Caco-2 (cell line): Measurements from ENCODE around the gene AOPEP. TPM values are rescaled to one million over a fixed set of nuclear protein-coding genes. Genes with fewer than 3 reads are reported as not detected.

Experiments
- BruUV-seq: library from RNA; stranded (reverse); fragments of 400-500 nt; replicated peaks from 2 replicates; lab custom pipeline; 2021; lab: Mats Ljungman, UMichigan
- CTCF ChIA-PET: fragments of 300-600 bp; sonication (Branson Sonifier 250); formaldehyde crosslinking; loops from one replicate; lab custom pipeline; 2022; ENCODE audit warnings: antibody characterized with exemption; lab: Charles Lee
- POLR2A ChIA-PET: fragments of 300-600 bp; sonication (Branson Sonifier 250); formaldehyde crosslinking; loops from one replicate; lab custom pipeline; 2022; ENCODE audit warnings: antibody characterized with exemption; lab: Charles Lee
- DNase-seq, 2 experiments: peaks; one replicate each; pipeline versions ENCODE4 v3.0.0 to v3.0.0-alpha.2; 2020 to 2022
- H3K27me3 ChIP-seq: replicated peaks from 2 replicates; pipeline ENCODE4 v1.6.0; 2011; ENCODE audit warnings: low read length; ENCODE audit not compliant: control insufficient read depth, insufficient read depth
- H3K36me3 ChIP-seq: 2 replicates; pipeline ENCODE4 v1.5.1; 2011; ENCODE audit warnings: low read length; ENCODE audit not compliant: control insufficient read depth, insufficient read depth
- H3K4me1 ChIP-seq: fragments of 250-450 bp; sonication (Bioruptor Pico); 2 replicates; pipeline ENCODE4 v1.5.1; 2020; ENCODE audit warnings: mild to moderate bottlenecking
- H3K4me3 ChIP-seq: 2 replicates; pipeline ENCODE4 v1.5.1; 2011; ENCODE audit warnings: low read depth, mild to moderate bottlenecking, control low read depth, low read length
- H3K9me3 ChIP-seq: fragments of 250-450 bp; sonication (Bioruptor Pico); 2 replicates; pipeline ENCODE4 v1.5.1; 2020; ENCODE audit warnings: mild to moderate bottlenecking, moderate library complexity
- H3K27ac Mint-ChIP-seq: one replicate; pipeline ENCODE4 v1.8.0; 2022; ENCODE audit warnings: mixed read lengths; ENCODE audit not compliant: unreplicated experiment
- H3K27me3 Mint-ChIP-seq: one replicate; pipeline ENCODE4 v1.8.0; 2022; ENCODE audit warnings: mixed read lengths; ENCODE audit not compliant: insufficient read depth, unreplicated experiment
- H3K36me3 Mint-ChIP-seq: one replicate; pipeline ENCODE4 v1.8.0; 2022; ENCODE audit warnings: mild to moderate bottlenecking, mixed read lengths; ENCODE audit not compliant: insufficient read depth, unreplicated experiment
- H3K4me1 Mint-ChIP-seq: one replicate; pipeline ENCODE4 v1.8.0; 2022; ENCODE audit warnings: low read depth, mixed read lengths; ENCODE audit not compliant: unreplicated experiment
- H3K4me3 Mint-ChIP-seq: one replicate; pipeline ENCODE4 v1.8.0; 2022; ENCODE audit warnings: mild to moderate bottlenecking, moderate library complexity, mixed read lengths; ENCODE audit not compliant: unreplicated experiment
- H3K9me3 Mint-ChIP-seq: one replicate; pipeline ENCODE4 v1.8.0; 2022; ENCODE audit warnings: mixed read lengths; ENCODE audit not compliant: unreplicated experiment
- intact Hi-C: fragments of 100-400 bp; cut with micrococcal nuclease; formaldehyde crosslinking; loops from one replicate; pipeline ENCODE4 v1.10.0; 2022; ENCODE audit not compliant: unreplicated experiment
- total RNA-seq: library from RNA; stranded (reverse); gene quantifications from 2 replicates; pipeline ENCODE4 v1.2.3, GENCODE V29; 2022
- TF ChIP-seq, protein P1 (sequence below), 2 experiments: fragments of 200-600 bp in 1 of 2; IDR thresholded peaks; 1 replicate in 1 of 2; 2 replicates in 1 of 2; pipeline versions ENCODE4 v1.5.1 to v1.8.0; 2011 to 2022; ENCODE audit warnings: antibody characterized with exemption in 1 of 2, control low read depth in 1 of 2, inconsistent platforms in 1 of 2, low read depth in 1 of 2, low read length in 1 of 2, mild to moderate bottlenecking in 1 of 2, moderate library complexity in 1 of 2; ENCODE audit not compliant: insufficient read depth in 1 of 2, severe bottlenecking in 1 of 2, unreplicated experiment in 1 of 2

The AOPEP gene
- total RNA-seq, 1 experiment from 2014 or later, result 63.3 TPM

DNA sequence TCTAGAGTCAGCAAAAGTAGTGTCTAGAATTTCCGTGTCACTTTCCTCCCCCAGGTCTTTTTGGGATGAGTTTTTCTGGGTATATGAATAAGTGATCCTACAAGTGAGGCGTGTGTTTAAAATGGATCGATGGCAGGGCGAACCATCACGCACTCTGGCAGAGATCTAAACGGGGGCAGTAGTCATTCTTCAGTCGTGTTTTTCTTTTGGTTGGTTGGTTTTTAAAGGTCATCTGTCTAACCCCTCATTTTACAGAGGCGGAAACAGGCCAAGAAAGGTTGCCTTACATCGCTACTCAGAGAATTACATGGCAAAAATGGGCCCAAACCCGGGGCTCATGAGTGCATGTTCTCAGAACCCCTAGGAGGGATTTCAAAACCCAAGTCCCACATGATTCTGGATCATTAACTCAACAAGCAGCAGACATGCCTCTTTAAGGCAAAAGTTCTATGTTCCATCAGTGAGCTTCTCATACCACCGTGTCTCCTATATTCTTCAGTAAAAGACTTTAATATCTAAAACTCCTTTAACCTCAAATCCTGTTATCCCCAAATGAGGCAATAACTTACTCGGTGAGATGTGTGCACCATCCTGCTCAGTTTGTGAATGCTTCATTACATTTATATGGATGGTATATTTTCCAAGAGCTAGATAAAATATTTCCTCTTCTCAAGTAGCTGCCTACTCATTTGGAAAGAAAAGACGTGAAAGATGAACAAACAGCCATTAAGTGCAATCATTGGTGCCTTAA lies 145.8 kb downstream of the AOPEP start:
- Histone ChIP-seq H3K4me1 (peaks cover 60% of the 10 kb centered on the region), H3K27me3 (no peaks in the 10 kb centered on the region), H3K4me3 (no peak overlapping the region), H3K9me3 (no peaks in the 10 kb centered on the region), H3K36me3 (no peaks in the 10 kb centered on the region)
- Mint-ChIP-seq H3K4me1 (peaks cover 45% of the 10 kb centered on the region), H3K4me3 (no peak overlapping the region), H3K27me3 (no peaks in the 10 kb centered on the region), H3K36me3 (peaks cover 4% of the 10 kb centered on the region), H3K9me3 (no peaks in the 10 kb centered on the region), H3K27ac (peak overlapping the region; percentile 69)
- CTCF ChIA-PET, result no interaction called here
- TF ChIP-seq, protein P1, sequence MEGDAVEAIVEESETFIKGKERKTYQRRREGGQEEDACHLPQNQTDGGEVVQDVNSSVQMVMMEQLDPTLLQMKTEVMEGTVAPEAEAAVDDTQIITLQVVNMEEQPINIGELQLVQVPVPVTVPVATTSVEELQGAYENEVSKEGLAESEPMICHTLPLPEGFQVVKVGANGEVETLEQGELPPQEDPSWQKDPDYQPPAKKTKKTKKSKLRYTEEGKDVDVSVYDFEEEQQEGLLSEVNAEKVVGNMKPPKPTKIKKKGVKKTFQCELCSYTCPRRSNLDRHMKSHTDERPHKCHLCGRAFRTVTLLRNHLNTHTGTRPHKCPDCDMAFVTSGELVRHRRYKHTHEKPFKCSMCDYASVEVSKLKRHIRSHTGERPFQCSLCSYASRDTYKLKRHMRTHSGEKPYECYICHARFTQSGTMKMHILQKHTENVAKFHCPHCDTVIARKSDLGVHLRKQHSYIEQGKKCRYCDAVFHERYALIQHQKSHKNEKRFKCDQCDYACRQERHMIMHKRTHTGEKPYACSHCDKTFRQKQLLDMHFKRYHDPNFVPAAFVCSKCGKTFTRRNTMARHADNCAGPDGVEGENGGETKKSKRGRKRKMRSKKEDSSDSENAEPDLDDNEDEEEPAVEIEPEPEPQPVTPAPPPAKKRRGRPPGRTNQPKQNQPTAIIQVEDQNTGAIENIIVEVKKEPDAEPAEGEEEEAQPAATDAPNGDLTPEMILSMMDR (IDR thresholded peaks at IDR 0.05; ENCODE audit: insufficient read depth in 1 of 2, low read depth in 1 of 2, low read length in 1 of 2, severe bottlenecking in 1 of 2, unreplicated experiment in 1 of 2), result no peak
- DNase-seq, result no peak
- BruUV-seq, result no TSS peak
- intact Hi-C loops, result no loop called here
- POLR2A ChIA-PET, result no interaction called here

DNA sequence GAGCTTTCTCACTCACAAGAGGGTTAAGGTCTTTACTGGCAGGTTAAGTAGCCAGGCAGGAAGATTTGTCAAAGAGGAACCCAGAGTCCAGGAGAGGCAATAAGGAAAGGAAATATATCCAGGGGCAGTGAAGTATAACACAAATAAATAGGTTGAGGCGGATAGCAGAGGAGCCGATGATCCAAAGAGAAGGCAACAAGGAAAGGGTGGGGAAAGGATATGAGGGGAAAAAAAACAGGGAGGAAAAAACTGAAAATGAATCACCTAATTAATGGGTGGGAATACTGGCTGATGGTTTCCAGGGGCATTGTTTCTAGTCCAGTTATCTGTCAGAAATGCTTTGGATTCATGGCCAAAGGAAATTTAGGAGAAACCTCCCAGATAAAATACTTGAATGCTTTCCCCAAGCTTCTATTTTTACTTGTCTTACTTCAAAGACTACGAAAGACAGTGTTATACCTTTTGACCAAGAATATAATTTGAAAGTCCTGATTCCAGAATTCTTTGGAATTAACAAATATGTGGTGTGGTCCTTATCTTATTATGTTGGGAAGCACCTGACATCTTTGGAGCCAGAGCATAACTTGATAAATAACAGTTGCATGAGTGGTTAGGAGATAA lies 146.5 kb downstream of the AOPEP start:
- no TSS peak for BruUV-seq
- Histone ChIP-seq H3K36me3 (no peaks in the 10 kb centered on the region), H3K4me3 (no peak overlapping the region), H3K27me3 (no peaks in the 10 kb centered on the region), H3K4me1 (peaks cover 53% of the 10 kb centered on the region), H3K9me3 (no peaks in the 10 kb centered on the region)
- Mint-ChIP-seq H3K36me3 (no peaks in the 10 kb centered on the region), H3K9me3 (no peaks in the 10 kb centered on the region), H3K4me1 (peaks cover 37% of the 10 kb centered on the region), H3K4me3 (no peak overlapping the region), H3K27me3 (no peaks in the 10 kb centered on the region), H3K27ac (no peak overlapping the region)
- no peak for DNase-seq
- ChIA-PET CTCF (interaction anchor here (0.6 kb wide), 1 partner anchor 25 kb away, joined by 3 read pairs; no protein-coding TSS in a partner anchor), POLR2A (no interaction called here)
- intact Hi-C loops, result no loop called here
- TF ChIP-seq, protein P1 (IDR thresholded peaks at IDR 0.05; ENCODE audit: insufficient read depth in 1 of 2, low read depth in 1 of 2, low read length in 1 of 2, severe bottlenecking in 1 of 2, unreplicated experiment in 1 of 2), result no peak

DNA sequence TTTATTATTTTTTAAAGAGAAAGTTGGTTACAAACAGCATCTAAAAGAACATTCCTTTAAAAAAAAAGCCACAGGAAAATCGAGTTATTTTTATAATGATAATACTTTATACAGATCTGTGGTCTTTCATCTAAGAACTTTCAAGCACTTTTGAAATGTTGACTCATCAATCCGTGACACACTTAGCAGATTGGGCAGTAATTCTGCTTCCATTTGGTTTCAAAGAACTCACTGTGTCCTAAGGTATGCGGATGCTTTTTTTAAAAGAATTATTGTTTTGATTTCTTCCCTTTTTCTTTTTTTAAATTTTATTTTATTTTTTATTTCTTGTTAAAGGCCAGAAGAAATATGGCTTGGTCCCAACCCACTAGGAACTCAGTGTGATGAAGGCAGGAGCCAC lies 147.8 kb downstream of the AOPEP start:
- H3K4me1 ChIP-seq, result peaks cover 44% of the 10 kb centered on the region
- ChIA-PET CTCF (no interaction called here), POLR2A (no interaction called here)
- TF ChIP-seq, protein P1 (IDR thresholded peaks at IDR 0.05; ENCODE audit: insufficient read depth in 1 of 2, low read depth in 1 of 2, low read length in 1 of 2, severe bottlenecking in 1 of 2, unreplicated experiment in 1 of 2), result no peak
- intact Hi-C loops, result no loop called here
- no peaks in the 10 kb centered on the region for H3K9me3 ChIP-seq
- peaks cover 33% of the 10 kb centered on the region for H3K4me1 Mint-ChIP-seq
- no peaks in the 10 kb centered on the region for H3K36me3 Mint-ChIP-seq
- H3K4me3 Mint-ChIP-seq, result no peak overlapping the region
- H3K27me3 Mint-ChIP-seq, result no peaks in the 10 kb centered on the region
- no peaks in the 10 kb centered on the region for H3K27me3 ChIP-seq
- H3K9me3 Mint-ChIP-seq, result no peaks in the 10 kb centered on the region
- H3K27ac Mint-ChIP-seq, result no peak overlapping the region
- no peak for DNase-seq
- H3K4me3 ChIP-seq, result no peak overlapping the region
- H3K36me3 ChIP-seq, result no peaks in the 10 kb centered on the region
- BruUV-seq, result no TSS peak
